Measurements from ENCODE around the gene TCTN3. TPM values are rescaled to one million over a fixed set of nuclear protein-coding genes. Genes with fewer than 3 reads are reported as not detected.

The TCTN3 gene
- 23.7 and 27.5 TPM in 2 replicates for total RNA-seq

GRCh38 chr10:95693668-95694534, at the start of gene TCTN3:
TSS of gene TCTN3 (minus strand) at chr10:95693927. CDS start at chr10:95693899, 28 bp downstream.

GRCh38 chr10:95656291-95657164, 37.2 kb downstream of the TCTN3 start, which contains the start of gene ALDH18A1:
TSS of gene ALDH18A1 (minus strand) at chr10:95656711. CDS start at chr10:95653377, 3,334 bp downstream.

Other genes with a start within 250 kb of the TCTN3 start
- 0.32 and 1.5 TPM in 2 replicates for gene SORBS1, start 132.6 kb downstream of the TCTN3 start, total RNA-seq
- 97.4 and 134 TPM in 2 replicates for gene ALDH18A1, start 37.2 kb downstream of the TCTN3 start, total RNA-seq
- gene ENTPD1, start 62.2 kb upstream of the TCTN3 start, total RNA-seq: 16.0 and 24.0 TPM in 2 replicates
- 0.32 TPM in 1 of 2 replicates, not detected in the other for gene CC2D2B, start 214.0 kb upstream of the TCTN3 start, total RNA-seq

All from epithelial cell of umbilical artery (primary cell).